GM21526 (cell line): ENCODE measurements around the gene CALR3.
"Not testable (repeated sequence)": the region's sequence is repeated elsewhere in the genome, so short reads cannot be mapped to it uniquely, and the experiment has no call there.

Source experiments
- ATAC-seq: cut with Tn5 transposase; IDR thresholded peaks from one replicate; pipeline ENCODE4 v1.9.1; 2021; ENCODE audit warnings: moderate library complexity; ENCODE audit not compliant: unreplicated experiment, low FRiP score

The CALR3 gene

GRCh38 chr19:16525751-16526481 lies 29.9 kb upstream of the CALR3 start:
- no peak for ATAC-seq

- ATAC-seq: no peak
Observed at GRCh38 chr19:16524991-16525734, 29.2 kb upstream of the CALR3 start.

- no peak for ATAC-seq
Observed at GRCh38 chr19:16522559-16523377, 26.8 kb upstream of the CALR3 start.

- ATAC-seq: no peak
Observed at GRCh38 chr19:16521715-16522289, 25.8 kb upstream of the CALR3 start.

- ATAC-seq: no peak
Observed at GRCh38 chr19:16520986-16521624, 25.1 kb upstream of the CALR3 start.

- ATAC-seq: no peak
Observed at GRCh38 chr19:16520074-16520973, 24.4 kb upstream of the CALR3 start.

GRCh38 chr19:16519230-16519687 lies 23.3 kb upstream of the CALR3 start:
- ATAC-seq: no peak

- no peak for ATAC-seq
Observed at GRCh38 chr19:16518483-16519229, 22.7 kb upstream of the CALR3 start.

- no peak for ATAC-seq
Observed at GRCh38 chr19:16518061-16518460, 22.1 kb upstream of the CALR3 start.

GRCh38 chr19:16516923-16517610 lies 21.1 kb upstream of the CALR3 start:
- ATAC-seq: no peak

- ATAC-seq: no peak
Observed at GRCh38 chr19:16516381-16516780, 20.4 kb upstream of the CALR3 start.

GRCh38 chr19:16514383-16515019 lies 18.5 kb upstream of the CALR3 start:
- ATAC-seq: no peak

GRCh38 chr19:16512611-16513010 lies 16.6 kb upstream of the CALR3 start:
- ATAC-seq: not testable (repeated sequence)

- ATAC-seq: no peak
Observed at GRCh38 chr19:16509141-16510061, 13.4 kb upstream of the CALR3 start.

GRCh38 chr19:16508546-16508945 lies 12.6 kb upstream of the CALR3 start:
- ATAC-seq: no peak

GRCh38 chr19:16506961-16507360 lies 11.0 kb upstream of the CALR3 start:
- ATAC-seq: no peak
